ENCODE data around the gene NT5C1A.

GRCh38 chr1:39659110-39659509 lies 12.8 kb downstream of the NT5C1A start:
- no peak for TF ChIP-seq E2F6 (IDR thresholded peaks at IDR 0.05; ENCODE audit: borderline replicate concordance, low read depth)
- no peak for TF ChIP-seq CTCF (IDR thresholded peaks at IDR 0.05)
- TF ChIP-seq RCOR1 (IDR thresholded peaks at IDR 0.05; ENCODE audit: low read depth, low read length): no peak
- TF ChIP-seq POLR2AphosphoS2 (conservative IDR thresholded peaks at IDR 0.05; ENCODE audit: low read length): no peak
- no peak for TF ChIP-seq MAZ (IDR thresholded peaks at IDR 0.05; ENCODE audit: borderline replicate concordance, low read depth, low read length)
